Measurements from ENCODE around the gene ANKRD36B.
"Not testable (repeated sequence)": the region's sequence is repeated elsewhere in the genome, so short reads cannot be mapped to it uniquely, and the experiment has no call there.

- TF ChIP-seq PHF8 (IDR thresholded peaks at IDR 0.05; ENCODE audit: borderline replicate concordance, low read depth); CTCF (IDR thresholded peaks at IDR 0.05); CEBPB (IDR thresholded peaks at IDR 0.05); RAD21 (conservative IDR thresholded peaks at IDR 0.05 in 1 of 2, IDR thresholded peaks at IDR 0.05 in 1 of 2); POLR2A (IDR thresholded peaks at IDR 0.05; ENCODE audit: low read length); CHD2 (IDR thresholded peaks at IDR 0.05; ENCODE audit: low read length, partially characterized antibody); EHMT2 (IDR thresholded peaks at IDR 0.05; ENCODE audit: low read depth); HMGXB4 (CRISPR knock-in tag; IDR thresholded peaks at IDR 0.05; ENCODE audit: borderline replicate concordance); RCOR1 (IDR thresholded peaks at IDR 0.05; ENCODE audit: low read depth, low read length); JUNB (IDR thresholded peaks at IDR 0.05); EP300 (IDR thresholded peaks at IDR 0.05); MAX (IDR thresholded peaks at IDR 0.05); ZSCAN20 (CRISPR knock-in tag; IDR thresholded peaks at IDR 0.05): not testable (repeated sequence)
- TF ChIP-seq, protein P1, sequence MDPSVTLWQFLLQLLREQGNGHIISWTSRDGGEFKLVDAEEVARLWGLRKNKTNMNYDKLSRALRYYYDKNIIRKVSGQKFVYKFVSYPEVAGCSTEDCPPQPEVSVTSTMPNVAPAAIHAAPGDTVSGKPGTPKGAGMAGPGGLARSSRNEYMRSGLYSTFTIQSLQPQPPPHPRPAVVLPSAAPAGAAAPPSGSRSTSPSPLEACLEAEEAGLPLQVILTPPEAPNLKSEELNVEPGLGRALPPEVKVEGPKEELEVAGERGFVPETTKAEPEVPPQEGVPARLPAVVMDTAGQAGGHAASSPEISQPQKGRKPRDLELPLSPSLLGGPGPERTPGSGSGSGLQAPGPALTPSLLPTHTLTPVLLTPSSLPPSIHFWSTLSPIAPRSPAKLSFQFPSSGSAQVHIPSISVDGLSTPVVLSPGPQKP (IDR thresholded peaks at IDR 0.05; ENCODE audit: low read depth, low read length): not testable (repeated sequence)
Observed at GRCh38 chr2:97490141-97490540, 99.5 kb downstream of the ANKRD36B start.

Data from A549 (cell line).